ENCODE results near the gene MTR.

MTR gene

DNA sequence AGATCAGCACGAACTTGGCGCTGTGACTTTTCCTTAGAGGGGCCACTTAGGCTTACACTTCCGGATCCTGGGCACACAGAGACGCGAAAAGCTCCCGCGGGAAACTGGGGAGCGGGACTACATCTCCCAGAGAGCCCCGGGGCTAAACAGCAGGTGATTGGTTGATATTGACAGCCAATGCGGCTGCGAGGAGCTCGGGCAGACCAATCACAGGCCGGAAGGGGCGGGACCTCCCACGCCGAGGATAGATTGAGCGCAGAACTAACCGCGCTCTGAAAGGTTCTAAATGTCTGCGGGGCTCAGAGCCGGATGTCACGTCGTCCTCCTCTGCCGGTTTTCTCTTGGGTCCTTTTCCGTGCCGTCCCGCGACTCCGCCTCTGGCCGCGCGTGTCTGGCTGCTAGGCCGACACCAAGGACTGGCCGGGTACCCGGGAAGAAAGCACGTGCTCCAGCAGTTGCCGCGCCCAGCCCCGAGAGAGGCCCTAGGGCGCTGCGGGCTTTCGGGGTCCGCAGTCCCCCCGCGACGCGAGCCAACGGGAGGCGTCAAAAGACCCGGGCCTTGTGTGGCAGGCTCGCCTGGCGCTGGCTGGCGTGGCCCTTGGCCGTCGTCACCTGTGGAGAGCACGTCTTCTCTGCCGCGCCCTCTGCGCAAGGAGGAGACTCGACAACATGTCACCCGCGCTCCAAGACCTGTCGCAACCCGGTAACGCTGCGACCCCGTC, at the start of gene MTR:
MTR (plus strand) TSS at position 258 of the 722 bp plus-strand sequence; CDS start at position 670, 412 bp downstream.
- peak; percentile 95 for DNase-seq

DNA sequence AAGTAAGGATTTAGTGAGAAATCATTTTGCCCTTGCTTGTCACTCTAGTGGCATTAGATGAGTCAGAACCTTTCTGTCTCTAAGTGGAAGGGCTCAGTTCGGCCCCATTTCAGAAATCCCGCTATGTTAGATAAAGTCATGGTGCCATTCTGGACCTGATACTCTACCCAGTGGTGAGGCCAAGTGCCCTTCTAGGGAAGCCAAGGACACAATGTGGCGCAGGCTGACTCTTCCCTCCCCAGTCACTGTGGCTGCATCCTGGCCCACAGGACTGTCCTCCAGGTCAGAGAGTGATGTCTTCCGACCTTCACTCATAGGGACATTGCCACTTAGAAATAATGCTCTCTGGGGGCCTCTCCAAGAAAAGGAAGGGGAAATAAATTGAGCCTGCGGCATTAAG, 48.3 kb upstream of the MTR start:
- DNase-seq = no peak

DNA sequence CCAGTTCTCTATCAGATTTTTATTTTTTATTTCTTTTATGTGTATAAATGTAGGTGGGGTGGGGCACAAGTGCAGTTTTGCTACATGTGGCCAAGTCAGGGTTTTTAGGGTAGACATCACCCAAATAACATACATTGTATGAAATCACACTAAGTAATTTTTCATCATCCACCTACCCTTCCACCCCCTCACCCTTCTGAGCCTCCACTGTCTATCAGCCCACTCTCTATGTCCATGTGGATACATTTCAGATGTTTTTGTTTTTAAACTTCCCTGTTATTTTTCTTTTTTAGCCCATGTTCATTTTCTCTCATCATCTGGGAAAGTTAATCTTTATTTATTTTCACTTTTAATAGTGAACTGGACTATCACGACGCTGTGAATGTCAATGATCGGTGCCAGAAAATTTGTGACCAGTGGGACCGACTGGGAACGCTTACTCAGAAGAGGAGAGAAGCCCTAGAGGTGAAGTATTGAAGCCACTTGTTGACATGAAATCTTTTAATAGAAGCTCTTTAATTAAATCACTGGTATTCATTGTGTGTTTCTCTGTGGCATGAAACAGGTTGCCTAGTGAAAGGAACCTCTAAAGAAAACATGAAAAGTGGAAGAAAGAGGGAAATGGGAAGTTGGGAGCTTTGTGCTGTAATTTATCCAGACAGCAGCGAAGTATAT, 47.6 kb upstream of the MTR start:
- no peak for DNase-seq

DNA sequence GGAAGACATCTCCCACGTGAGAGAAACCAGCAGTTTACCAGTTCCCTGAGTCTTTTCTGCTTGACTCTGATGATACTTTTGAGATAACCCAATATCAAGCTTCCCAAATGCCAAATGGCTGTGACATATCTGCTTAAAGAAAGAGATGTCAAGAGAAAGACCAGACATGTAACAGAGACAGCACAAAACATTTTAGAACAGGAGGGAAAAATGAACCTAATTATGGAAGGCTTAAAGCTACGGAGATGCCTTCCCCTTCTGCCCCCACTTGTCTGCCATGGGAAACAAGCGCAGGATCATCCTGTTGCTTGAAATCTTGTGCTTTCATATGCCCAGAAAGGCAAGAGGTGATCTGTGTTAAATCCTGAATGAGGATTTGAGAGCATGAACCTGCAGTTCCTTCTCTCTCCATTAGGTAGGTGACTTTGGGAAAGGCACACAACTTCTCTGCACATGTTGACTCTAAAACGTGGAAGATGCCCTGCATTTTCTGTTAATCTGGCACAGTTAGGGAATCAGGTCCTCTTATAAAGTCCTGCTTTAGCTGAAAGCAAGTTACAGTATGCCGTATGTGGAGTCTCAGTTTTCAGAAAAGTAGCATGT, 46.7 kb upstream of the MTR start:
- DNase-seq = no peak

DNA sequence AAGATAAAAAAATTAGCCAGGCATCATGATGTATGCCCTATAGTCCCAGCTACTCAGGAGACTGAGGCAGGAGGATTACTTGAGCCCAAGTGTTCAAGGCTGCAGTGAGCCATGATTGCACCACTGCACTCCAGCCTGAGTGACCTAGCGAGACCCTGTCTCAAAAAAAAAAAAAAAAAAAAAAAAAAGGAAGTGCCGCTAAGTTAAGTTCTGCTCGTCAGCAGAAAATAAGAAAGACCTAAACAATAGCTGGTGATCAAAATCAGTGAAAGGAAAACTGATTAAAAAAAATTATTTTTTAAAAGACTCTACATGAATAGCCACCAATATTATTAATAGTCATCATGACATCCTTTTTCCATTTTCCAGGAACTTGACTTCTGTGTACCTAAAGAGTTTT, 44.2 kb upstream of the MTR start:
- DNase-seq = no peak

DNA sequence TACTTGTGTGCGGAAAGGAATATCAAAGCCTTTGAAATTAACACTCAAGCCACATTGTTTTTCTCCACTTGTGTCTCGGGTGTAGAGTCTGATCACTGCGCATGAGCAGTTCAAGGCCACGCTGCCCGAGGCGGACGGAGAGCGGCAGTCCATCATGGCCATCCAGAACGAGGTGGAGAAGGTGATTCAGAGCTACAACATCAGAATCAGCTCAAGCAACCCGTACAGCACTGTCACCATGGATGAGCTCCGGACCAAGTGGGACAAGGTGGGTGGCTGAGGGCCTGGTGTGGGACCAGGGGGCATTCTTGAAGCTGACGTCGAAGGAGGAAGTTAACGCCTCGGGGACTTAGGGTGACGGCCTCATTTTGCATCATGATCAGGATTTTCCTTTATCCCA, 43.7 kb upstream of the MTR start:
- no peak for DNase-seq

DNA sequence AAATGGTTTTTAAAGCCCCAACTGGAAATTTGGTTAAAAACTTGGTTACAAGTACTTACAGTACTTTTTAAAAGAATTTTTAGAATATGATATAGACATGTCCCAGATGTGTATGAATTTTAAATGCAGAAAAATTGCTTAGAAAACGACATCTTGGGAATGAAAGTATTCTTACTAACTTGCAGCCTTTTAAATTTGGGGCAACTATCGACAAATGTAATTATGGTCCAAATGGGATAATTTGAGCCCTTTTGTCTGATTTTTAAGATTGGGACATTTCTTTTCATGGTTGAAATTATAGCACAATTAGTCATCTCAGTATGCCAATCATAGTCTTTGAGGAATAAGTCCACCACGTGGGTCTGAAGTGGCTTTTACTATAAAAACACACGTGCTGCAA, 43.2 kb upstream of the MTR start:
- DNase-seq = no peak

DNA sequence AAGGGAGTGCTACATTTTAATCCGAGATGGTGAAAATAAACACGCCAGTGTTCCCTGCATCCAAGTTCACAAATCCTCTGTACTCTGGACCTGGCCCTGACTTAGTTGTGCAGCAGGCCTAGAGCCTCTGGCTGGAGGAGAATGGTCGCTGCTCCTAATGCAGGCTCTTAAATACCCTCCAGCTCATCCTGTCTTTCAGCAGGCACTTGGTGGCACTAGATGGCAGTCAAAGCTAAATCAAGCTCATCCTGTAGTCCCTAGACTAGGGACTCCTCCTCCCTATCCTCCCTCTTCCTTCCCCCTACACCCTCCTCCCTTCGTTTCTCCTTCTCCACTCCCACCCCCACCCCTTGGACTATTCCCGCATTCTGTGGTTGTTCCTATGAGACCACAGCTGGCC, 41.6 kb upstream of the MTR start:
- no peak for DNase-seq

DNA sequence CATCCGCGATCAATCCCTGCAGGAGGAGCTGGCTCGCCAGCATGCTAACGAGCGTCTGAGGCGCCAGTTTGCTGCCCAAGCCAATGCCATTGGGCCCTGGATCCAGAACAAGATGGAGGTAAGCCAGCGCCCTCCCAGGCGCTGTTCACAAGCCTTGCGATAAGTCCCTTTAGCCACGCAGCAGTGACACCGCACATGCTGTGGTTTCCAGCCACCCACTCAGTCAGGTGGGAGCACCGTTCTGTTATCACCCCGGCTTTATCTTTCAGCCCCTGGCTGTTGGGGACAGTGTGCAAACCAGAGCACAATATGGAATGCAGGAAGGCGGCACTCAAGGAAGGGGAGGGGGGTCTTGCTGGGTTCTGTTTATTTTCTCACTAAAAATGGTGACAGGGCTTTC, 41.1 kb upstream of the MTR start:
- DNase-seq = no peak

DNA sequence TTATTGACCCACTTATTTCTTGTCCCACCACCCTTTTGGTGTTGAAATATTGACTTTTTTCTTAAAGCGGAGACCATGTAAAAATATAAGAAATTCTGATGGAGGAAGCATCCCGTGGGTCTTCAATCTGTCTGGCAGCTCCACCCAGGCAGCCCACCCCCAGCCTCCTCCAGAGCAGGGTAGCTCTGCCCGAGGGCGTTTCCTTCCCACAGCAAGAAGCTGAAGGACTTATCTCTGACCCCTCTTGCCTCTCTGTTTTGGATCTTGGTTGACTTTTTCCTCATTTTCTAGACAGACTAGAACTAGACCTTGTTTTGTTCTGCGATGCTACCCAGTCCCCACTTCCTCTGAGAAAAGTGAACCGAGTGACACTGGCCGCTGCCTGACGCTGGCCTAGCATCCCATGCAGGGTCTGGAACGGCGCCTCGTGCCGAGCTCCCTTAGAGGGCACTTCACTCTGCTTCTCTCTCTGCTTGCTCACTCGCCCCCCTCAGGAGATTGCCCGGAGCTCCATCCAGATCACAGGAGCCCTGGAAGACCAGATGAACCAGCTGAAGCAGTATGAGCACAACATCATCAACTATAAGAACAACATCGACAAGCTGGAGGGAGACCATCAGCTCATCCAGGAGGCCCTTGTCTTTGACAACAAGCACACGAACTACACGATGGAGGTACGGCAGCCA, 40.4 kb upstream of the MTR start:
- no peak for DNase-seq

DNA sequence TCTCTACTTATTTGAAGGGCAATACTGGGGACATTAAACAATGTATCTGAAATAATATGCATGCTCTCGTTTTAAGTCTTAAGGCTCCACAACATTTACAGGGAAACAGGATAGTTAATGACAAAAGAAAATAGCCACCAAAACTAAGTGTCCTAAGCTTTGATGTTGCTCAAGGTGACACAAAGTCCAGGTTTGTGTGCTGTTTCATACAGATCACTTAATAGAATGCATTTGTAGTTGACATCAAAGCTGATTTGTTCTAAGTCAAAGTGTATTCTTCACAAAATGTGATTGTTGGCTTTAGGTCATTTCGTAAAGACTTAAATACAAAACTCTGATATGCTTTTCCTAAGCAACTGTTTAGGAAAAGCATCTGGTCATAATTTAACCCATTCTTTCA, 37.5 kb upstream of the MTR start:
- DNase-seq = no peak

DNA sequence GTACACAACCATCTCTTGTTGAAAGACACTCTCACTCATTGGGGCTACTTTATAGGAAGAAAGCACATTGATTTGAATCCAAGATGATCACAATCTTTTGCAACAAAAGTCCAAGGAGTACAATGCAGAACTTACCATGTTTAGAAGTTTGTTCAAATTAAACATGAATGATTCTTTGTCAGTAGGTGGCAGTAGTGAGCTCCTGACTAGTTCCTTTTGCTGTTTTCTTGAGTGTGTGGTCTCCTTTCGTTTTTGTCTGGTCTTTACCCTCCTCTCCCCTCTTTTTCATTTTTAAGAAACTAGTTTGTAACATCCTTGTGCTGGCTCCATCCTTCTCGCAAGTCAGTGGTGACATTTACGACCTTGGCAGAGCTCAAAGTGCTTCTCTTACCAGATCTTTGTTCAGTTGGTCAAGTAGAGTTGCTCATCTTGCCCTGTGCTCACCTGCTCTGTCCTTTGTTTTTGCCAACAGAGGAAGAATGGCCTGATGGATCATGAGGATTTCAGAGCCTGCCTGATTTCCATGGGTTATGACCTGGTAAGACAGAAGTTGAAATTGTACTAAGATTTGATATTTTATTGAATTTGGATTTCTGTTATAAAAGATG, 35.7 kb upstream of the MTR start:
- DNase-seq = peak in 1 of 2 experiments; percentile 25

DNA sequence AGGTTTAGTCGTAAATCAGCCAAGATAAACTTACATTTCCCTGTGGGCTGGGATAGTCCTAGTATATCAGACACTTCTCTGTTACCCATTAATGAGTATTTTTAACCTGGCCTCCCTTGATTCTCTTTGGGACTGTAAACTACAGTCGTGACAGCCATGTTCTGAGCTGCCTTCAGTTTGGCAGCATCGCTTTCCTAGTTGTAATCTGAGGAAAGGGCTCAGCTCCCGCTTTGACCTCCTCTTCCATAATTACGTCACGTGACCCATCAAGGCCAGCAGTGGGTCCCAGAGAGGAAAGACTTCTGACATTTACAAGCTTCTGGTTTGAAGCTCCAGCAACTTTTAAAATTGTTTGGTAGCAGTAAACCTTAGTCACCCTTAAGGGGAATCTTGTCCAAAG, 34.6 kb upstream of the MTR start:
- DNase-seq = no peak

DNA sequence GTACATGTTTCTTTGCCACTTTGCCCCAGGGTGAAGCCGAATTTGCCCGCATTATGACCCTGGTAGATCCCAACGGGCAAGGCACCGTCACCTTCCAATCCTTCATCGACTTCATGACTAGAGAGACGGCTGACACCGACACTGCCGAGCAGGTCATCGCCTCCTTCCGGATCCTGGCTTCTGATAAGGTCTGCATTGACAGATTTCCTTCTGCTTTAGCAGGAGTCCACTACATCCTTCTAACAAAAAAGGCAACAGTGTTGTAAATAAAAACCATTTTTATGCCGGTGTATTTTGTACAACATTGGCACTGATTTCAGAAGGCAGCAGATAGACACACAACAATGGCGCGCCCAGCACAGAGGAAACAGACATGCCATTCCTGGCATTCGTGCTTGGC, 34.1 kb upstream of the MTR start:
- DNase-seq = no peak

DNA sequence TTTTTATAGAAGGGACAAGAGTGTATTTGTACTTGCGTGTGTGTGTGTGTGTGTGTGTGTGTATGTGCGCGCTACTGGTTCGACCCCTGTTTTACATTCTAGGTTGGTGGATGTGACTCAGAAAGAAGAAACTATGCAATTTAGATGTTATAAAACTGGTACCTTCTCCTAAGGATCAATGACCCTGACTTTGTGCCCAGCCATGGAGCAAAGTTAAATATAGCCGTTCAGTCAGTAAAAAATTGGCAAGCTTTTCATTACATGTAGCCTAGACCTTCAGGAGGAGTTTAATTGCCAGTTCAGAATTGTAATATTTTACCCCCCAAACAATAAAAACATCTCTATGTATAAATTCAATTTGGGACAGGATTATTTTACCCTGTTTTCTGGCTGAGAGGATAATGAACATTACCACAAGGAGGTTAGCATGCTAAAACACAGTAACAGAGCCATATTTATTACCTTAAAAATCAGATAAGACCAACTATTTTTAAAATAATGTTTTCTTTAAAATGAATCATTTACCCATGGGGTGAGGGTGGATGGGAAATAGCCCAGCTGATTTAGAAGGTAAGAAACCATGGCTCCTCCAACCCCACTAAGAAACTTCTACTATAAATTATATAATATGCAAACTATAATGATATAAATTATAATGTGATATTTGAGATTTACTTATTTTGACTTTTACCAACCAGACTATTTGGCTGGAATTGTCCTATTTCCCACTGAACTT, 33.5 kb upstream of the MTR start:
- DNase-seq = no peak

DNA sequence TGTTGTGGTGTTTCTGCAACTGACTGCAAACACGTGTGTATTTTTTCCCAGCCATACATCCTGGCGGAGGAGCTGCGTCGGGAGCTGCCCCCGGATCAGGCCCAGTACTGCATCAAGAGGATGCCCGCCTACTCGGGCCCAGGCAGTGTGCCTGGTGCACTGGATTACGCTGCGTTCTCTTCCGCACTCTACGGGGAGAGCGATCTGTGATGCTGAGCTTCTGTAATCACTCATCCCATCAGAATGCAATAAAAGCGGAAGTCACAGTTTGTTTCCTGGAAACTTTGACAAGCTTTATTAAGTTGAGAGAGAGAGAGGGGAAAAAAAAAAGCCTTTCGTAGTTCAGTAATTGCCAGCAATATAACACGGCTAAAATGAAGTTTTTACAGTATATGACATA, 32.7 kb upstream of the MTR start:
- no peak for DNase-seq

DNA sequence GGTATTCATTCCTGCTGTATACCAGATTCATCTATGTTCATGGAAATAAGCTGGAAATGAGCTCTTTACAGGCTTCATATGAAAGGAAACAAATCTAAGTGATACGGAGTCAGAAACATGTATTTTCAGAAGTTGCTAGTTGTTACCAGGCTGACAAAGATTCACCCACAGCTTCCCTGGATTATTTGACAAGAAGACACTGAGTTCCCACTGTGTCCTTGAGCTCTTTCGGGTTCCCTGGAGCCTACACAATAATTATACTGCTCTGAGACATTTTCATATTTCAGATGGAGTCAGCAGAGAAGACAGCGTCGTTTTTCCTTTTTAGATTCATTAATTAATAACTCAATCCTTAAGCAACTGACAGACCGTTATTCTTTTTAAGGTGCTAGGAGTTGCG, 29.3 kb upstream of the MTR start:
- DNase-seq = no peak

DNA sequence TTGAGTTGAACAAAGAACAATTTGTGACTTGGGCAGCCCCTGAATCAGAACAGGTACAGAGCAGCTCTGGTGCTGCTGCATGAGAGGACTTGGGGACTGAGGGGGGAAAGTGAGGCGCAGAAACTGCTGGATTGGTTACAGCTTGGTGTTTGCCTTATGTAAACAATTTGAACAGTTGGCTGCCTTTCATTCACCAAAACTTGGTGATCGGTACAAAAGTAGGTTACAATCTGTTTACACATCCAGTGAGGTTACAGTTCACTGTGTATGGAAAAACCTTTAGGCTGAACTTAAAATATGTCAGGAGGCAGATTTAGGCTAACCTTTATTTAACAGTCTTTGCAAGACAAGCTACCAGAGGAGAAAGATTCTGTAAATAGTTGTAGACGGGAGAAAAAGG, 28.6 kb upstream of the MTR start:
- no peak for DNase-seq

DNA sequence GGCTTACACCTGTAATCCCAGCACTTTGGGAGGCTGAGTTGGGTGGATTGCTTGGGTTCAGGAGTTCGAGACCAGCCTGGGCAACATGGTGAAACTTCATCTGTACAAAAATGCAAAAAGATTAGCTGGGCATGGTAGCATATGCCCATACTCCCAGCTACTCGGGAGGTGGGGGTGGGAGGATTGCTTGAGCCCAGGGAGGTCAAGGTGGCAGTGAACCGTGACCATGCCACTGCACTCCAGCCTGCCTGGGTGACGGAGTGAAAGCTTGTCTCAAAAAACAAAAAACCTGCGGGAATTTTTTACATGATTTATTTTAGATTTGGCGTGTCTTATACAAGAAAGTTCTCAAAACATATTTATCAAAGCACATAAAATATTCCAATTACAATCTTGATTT, 27.8 kb upstream of the MTR start:
- DNase-seq = no peak

DNA sequence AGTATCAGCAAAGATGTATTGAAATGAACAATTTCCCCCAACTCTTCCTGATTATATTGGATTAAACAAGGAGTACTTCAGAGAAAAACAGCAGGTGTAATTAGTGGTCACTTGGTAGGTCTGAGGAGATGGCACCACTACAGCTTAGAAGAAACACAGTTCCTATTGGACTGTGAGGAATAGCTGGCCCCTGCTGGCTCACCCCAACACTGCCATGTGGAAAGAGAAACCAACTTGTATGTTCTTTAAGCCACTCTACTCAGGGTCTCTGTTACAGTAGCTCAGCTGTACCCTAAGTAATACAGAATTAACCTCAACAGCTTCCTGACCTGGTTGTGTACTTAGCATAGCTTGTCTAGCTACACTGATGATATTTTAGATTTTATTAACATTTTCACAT, 26.5 kb upstream of the MTR start:
- no peak for DNase-seq

DNA sequence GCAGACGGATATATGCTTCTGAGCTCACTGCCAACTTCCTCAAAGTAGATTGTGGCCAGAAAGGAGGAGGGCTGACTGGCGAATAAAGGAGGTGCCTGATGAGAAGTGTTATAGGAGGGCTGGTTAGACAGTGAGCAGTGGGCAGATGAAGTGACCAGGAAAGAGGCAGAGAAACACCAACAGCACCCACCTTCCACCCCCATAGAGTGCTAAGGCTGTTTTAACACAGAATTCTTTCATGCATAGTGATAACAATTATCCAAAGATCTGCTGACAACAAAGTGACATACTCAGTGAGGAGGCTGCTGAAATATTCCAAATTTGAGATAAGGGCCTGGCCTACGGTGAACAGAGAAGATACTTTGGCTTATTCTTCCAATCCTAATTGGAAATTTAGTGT, 21.2 kb upstream of the MTR start:
- DNase-seq = no peak

DNA sequence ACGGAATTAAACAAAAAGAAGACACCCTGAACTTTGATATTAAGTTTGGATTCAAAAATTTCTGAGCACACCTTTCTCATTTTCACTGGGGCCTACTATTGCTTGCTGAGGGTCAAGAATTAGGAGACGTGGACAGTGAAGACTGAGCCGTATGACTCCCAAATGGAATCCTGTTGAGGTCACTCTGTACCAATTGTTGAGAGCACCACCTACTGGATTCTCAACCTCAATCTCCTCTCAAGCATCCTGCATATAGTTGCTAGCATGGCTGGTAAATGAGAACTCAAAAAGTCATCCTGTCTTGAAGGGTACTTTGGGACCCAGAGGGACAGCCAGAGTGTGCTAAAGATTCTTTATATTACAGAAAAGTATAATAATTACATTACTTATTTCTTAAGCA, 20.2 kb upstream of the MTR start:
- DNase-seq = no peak

DNA sequence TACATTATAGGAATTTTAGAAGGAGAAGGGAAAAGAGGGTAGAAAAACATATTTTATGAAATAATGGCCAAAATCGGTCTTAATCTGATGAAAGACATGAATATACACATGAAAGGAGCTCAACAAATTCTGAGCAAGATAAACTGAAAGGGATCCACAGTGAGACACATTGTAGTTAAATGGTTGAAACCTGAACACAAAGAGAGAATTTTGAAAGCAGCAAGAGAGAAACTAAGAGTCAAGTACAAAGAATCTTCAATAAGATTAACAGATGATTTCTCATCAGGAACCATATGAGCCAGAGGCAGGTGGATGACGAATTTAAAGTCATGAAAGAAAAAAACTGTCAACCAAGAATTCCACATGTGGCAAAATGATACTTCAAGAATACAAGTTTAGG, 15.8 kb upstream of the MTR start:
- DNase-seq = no peak

Data from activated T-cell treated with anti-CD3 and anti-CD28 coated beads, Interleukin-2, amount 50 U/mL, for 48 hours (primary cell).